Inflammatory macrophage treated with lipopolysaccharide for 1 hour (primary cell): Measurements from ENCODE around the gene USP22.
A peak's percentile ranks its signal among the peaks of the same experiment; 100 is the strongest.

Experiments
- DNase-seq, 2 donors: peaks; one replicate each; pipeline ENCODE4 v3.0.0-alpha.2; 2020 to 2022

Gene USP22

GRCh38 chr17:20999044-20999573 is 43.7 kb downstream of the USP22 start:
- DNase-seq = no peak

DNA sequence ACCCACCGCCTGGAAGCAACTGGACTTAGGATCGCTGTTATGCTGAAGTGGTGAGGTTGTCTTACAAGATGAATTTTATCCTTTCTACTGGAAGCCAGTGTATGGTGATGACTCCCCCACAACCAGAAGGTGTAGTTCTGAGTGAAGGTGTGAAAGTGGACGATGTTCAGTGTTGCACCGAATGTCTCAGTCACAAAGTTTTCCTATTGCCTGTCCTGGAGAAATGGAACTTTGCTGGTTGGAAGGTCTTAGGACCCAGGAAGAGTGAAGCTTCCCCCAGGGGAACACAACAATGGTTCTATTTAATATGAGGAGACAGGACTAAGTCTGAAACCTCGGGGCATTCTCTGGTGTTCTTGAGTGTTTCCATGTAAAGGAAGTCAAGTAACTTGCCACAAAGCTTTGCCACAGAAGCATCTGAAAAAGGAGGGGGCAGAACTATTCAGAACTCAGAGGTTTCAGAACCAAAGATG is 44.2 kb downstream of the USP22 start:
- no peak for DNase-seq

DNA sequence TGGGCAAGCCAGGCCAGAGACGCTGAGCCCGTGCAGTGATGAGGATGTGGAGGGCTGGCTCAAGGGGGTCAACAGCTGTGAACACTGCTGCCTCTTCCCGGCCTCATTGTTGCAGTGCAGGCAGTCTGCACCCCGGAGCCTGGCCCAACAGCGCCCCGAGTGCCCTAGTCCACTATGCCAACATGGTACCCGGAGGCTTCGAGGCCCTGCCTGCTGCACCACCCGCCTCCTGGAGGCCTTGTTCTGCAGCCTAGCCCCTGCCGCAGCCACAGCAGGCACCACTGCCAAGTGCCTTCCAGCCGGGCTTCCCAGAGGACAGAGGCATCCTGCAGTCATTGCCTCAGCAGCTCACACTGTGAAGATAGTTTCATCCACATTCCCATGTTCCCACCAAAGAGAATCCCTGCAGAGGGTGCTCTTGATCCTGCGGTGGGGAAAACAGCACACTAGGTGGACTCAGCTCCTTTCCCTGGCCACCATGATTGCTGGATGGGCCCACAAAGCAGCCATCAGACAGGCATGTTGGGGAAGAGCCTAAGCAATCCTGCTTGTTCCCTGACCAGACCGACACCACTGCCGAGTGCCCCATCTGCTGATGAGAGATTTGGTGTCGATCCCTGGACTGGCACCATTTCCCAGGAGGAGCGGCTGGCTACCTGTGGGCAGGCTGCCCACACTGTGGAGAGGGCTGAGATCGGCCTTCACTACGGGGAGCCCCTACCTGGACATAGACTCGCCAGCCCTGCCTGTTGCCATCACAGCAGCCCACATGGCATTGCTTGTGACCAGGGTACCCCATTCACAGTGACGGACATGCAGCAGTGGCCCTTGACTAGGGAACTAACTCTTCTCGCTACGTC is 44.9 kb downstream of the USP22 start:
- no peak for DNase-seq

DNA sequence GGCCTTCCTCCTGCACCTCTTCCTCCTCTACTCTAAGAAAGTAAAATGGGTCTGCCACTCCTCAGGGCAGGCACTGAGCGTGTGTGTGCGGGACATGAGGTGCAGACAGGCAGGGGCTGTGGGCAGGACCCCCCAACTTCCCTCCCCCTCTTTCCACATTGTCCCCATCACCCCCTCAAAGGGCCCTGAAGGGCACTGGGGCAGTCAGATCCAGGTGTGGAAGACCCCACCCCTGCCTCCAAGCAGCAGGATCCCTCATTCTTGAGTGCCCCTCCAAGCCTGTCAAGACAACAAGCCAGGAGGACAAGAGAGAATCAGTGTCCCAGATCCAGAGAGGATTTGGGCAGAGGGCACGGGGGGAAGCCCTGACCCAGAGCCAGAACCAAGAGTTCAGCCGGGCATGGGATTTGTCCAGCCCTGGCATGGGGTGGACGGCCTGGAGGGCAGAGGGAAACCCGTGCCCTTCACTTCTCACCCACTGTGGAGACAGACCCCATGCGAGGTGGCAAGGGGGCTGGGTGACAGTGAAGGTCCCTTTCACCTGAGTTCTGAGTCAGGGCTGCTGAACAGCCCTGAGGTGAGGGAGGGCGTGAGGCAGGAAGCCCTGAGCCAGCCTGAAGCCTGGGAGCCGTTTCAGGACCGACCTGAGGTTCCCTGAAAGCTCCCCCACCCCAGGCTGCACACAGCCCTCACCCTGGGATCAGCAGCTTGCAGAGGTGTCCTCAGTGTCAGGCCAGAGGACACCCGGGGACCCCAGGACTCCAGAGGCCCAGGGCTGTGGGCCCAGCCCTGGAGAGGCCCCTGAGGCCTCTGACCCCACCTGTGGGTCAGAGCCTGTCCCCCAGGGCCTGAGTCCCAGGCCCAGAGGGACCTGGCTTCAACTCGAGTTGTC is 45.8 kb downstream of the USP22 start:
- DNase-seq = no peak

- no peak for DNase-seq
Observed at GRCh38 chr17:20995873-20996723, 46.7 kb downstream of the USP22 start.

- DNase-seq = no peak
Observed at GRCh38 chr17:20995164-20995872, 47.5 kb downstream of the USP22 start.

DNA sequence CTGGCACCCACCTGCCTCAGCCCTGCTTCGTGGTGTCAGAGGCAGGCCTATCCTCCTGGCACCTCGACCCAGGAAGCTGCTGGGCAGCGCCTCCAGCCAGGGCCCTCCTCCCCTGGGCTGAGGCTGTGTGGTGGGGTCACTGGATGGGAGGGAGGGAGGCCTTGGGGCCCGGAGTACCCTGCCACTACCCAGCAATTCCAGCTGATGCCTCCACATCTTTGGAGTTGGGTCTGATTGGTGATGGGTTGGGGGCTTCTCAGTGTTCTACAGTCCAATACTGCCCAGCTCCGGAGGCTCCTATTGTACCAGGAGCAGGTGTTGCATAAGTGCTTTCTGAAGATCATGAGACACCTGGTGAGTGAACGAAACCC is 48.0 kb downstream of the USP22 start:
- no peak for DNase-seq

- no peak for DNase-seq
Observed at GRCh38 chr17:20993863-20994778, 48.7 kb downstream of the USP22 start.

DNA sequence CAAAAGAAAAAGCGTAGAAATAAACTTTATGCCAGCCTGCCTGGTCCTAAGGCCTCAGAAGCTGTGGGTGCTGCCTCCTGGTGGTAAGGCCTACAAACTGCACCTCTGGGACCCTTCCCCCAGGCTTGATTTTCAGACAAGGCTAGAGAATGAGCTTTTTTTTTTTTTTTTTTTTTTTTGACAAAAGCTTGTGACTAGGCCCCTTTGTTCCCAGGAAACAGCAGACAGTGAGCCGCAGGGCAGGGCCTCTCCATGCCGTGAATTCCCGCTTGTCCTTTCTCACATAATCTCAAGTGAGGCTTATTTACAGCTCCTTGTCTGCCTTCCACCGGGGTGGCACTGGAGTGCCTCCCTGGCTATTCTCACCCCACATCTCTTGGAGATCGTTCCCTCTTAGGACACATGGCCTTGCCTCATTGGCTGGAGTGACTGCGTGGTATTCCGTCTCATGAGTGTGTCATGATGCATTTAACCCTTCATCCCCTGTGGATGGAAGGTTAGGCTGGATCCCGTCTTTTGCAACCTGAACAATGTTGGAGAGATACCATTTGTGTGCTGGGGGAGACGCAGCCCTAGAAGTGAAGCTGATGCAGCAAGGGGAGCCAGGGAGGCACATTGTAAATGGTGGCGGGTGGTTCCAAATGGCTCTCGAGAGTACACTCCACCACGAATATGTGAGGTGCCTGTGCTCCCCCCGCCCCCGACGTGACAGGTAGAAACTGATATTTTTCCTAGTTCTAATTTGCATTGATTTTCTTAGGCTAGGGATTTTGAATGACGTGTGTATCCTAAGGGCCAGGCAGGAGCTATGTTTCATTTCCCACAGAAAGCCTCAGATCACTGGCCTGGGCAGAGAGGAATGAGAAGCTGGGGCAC is 49.6 kb downstream of the USP22 start:
- peak; percentile 21 to 78 for DNase-seq

- DNase-seq = no peak
Observed at GRCh38 chr17:20992416-20992815, 50.4 kb downstream of the USP22 start.

DNA sequence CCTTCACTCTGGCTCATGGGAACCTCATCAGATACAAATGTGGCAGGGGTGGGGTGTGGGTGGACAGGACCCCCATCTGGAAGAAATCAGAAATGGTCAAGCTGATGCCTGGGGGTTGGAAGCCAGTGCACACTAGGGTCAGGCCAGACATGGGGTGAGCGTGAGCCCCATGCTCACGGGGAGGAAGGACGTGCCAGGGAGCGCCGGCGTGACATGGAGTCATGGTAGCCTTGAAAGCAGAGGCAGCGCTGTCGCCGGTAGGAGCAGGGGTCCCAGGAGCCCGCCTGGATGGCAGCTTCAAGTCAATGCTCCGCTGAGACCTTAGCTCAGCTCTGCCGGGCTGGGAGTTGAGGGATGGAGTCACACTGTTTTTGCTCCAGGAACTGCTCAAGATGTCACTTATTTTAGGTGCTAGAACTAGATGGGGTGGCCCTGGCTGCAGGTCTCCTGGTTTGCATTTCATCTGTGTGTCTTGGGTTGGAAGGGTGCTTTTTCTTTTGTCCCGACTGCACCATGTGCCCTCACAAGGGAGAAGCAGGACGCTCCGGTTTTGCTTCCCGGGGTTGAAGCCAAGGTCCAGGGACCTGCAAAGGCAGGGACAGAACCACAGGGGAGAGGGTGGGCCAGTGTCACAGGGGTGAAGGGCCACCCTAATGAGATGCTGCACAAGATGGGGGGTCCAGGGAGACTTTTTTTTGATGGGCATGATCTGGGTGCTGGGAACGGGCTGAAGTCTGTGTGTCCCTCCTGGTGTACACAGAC is 51.4 kb downstream of the USP22 start:
- DNase-seq = no peak

DNA sequence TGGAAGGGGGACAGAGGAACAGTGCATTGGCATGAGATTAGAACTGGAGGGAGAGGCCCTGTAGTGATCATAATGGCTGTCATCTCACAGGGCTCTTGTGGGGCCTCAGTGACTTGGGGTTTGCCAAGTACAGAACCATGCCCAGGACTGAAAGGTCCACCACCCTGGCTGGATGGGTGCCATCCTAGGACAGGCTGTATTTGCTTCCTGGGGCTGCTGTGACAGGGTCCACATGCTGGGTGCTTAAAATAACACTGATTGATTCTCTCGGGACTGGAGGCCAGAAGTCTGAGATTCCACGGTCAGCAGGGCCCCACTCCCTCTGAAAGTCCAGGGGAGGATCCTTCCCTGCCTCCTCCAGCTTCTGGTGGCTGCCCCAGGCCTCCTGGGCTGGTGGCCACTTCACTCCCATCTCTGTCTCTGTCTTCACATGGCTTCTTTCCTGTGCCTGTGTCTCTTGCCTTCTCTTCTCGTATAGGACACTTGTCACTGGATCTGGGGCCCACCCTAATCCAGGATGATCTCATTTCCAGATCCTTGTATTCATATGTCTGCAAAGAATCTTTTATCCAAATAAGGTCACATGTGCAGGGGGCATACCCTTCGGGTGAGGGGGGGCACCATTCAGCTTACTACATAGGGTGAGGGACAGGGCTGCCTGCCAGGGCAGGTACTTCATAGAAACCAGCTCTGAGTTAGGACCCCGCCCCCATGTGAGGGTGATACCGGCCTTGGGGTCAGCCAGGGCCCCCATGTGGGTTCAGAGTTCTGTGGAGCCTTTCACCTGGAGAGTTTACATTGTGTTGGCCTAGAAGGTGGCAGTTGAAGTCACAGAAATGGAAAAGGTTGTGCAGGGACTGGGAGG is 52.6 kb downstream of the USP22 start:
- no peak for DNase-seq

GRCh38 chr17:20989481-20989880 is 53.3 kb downstream of the USP22 start:
- no peak for DNase-seq

- no peak for DNase-seq
Observed at GRCh38 chr17:20988896-20989295, 53.9 kb downstream of the USP22 start.

DNA sequence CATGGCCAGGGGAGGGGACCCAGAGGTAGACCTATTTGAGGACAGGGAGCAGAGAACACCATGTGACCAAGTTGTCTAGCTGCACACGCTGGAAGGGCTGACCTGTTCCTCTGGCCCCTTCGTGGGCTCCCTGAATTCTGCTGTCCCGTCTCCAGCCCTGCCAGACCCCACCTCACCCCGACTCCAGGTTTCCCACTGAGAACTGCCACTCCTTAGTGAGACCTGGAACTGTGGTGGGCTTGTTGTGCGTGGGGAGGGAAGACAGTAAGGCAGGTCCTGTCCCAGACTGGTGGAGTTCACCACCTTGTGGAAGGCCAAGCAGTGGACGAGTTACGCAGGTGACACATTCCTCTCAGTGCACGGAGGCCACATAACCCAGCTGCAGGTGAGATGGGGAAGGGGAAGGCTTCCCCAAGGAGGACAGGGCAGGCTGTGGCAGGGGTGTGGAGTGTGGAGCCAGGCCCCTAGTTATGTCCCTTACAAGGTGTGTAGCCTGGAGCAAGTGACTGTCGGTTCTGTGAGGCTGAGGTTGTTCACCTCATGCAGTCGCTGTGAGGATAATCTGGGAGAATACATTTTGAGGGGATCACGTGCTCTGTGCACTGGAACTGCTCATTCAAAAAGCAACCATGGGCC is 54.7 kb downstream of the USP22 start:
- no peak for DNase-seq

DNA sequence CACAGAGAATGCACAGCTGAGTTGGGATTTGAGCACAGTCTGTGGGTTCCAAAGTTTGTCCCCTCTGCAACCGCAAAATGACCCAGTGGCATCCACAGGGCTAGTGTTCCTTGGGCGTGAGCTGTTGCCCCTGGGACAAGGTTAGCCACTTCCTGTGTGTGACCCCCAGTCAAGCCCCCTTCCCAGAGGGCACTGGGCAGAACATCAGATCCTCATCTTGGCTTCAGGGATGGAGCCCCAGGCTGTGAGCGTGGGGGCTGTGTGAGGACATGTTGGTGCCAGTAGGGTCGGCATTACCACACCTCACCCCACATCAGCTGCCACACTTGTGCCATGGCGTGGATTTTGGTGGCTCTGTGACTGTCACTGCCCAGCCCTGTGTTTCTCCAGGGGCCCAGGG is 55.3 kb downstream of the USP22 start:
- no peak for DNase-seq

DNA sequence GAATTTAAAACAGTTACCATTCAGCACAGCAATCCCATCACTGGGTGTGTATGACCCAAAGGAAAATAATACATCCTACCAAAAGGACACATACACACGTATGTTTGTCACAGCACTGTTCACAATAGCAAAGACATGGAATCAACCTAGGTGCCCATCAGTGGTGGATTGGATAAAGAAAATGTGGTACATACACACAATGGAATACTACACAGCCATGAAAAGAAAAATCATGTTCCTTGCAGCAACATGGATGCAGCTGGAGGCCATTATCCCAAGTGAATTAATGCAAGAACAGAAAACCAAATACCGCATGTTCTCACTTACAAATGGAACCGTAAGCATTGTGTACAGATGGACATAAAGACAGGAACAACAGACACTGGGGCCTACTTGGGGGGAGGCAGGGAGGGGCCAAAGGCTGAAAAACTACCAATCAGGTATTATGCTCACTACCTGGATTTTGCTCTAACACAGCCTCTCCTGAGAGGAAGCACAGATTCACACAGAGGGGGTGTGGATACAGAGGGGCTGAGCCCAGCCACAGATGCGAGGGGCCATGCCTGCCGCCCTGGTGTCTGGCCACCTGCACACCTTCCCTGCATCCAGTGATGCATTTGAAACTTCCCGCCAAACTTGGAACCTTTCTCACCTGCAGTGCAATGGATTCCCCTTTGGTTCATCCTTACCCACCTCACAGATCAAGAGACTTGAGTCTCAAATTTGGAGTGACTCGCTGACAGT is 55.9 kb downstream of the USP22 start:
- DNase-seq = no peak
